ENCODE data around the gene OPN1MW3.
"Not testable (repeated sequence)": the region's sequence is repeated elsewhere in the genome, so short reads cannot be mapped to it uniquely, and the experiment has no call there.

The OPN1MW3 gene

GRCh38 chrX:154296731-154297130, 39.3 kb downstream of the OPN1MW3 start:
- no peak for DNase-seq (ENCODE audit: low spot score)

- DNase-seq (ENCODE audit: low spot score): no peak
Measured at GRCh38 chrX:154298312-154298711, 40.9 kb downstream of the OPN1MW3 start.

GRCh38 chrX:154300816-154301215, 43.4 kb downstream of the OPN1MW3 start:
- DNase-seq (ENCODE audit: low spot score): no peak

- not testable (repeated sequence) for DNase-seq (ENCODE audit: low spot score)
Measured at GRCh38 chrX:154302998-154303397, 45.6 kb downstream of the OPN1MW3 start.

- DNase-seq (ENCODE audit: low spot score): no peak
Measured at GRCh38 chrX:154303476-154303875, 46.1 kb downstream of the OPN1MW3 start.

- no peak for DNase-seq (ENCODE audit: low spot score)
Measured at GRCh38 chrX:154304846-154305245, 47.5 kb downstream of the OPN1MW3 start.

- no peak for DNase-seq (ENCODE audit: low spot score)
Measured at GRCh38 chrX:154305541-154306205, 48.3 kb downstream of the OPN1MW3 start.

- no peak for DNase-seq (ENCODE audit: low spot score)
Measured at GRCh38 chrX:154307202-154307601, 49.8 kb downstream of the OPN1MW3 start.

GRCh38 chrX:154308108-154308946, 50.9 kb downstream of the OPN1MW3 start:
- peak; percentile 84 for DNase-seq (ENCODE audit: low spot score)

GRCh38 chrX:154309041-154309775, 51.8 kb downstream of the OPN1MW3 start:
- DNase-seq (ENCODE audit: low spot score): no peak

- no peak for DNase-seq (ENCODE audit: low spot score)
Measured at GRCh38 chrX:154310616-154311536, 53.5 kb downstream of the OPN1MW3 start.

- DNase-seq (ENCODE audit: low spot score): no peak
Measured at GRCh38 chrX:154312116-154312515, 54.7 kb downstream of the OPN1MW3 start.

GRCh38 chrX:154313147-154313546, 55.8 kb downstream of the OPN1MW3 start:
- DNase-seq (ENCODE audit: low spot score): peak; percentile 19

- DNase-seq (ENCODE audit: low spot score): no peak
Measured at GRCh38 chrX:154315416-154315815, 58.0 kb downstream of the OPN1MW3 start.

GRCh38 chrX:154317391-154317995, 60.1 kb downstream of the OPN1MW3 start:
- DNase-seq (ENCODE audit: low spot score): no peak

- DNase-seq (ENCODE audit: low spot score): no peak
Measured at GRCh38 chrX:154320406-154320805, 63.0 kb downstream of the OPN1MW3 start.

All from CD4-positive, alpha-beta T cell treated with Interleukin-2 at 100 ng/mL for 4 hours (primary cell).